ENCODE measurements around the gene SH3RF3. TPM values are rescaled to one million over a fixed set of nuclear protein-coding genes. Genes with fewer than 3 reads are reported as not detected.

SH3RF3 gene
- total RNA-seq, 2 experiments from 2014 or later = 1.9 to 2.3 TPM

GRCh38 chr2:109232909-109233308 lies 103.9 kb downstream of the SH3RF3 start:
- no peak for TF ChIP-seq CTCF (IDR thresholded peaks at IDR 0.05)
- ATAC-seq = no peak
- ChIA-PET CTCF (no interaction called here), POLR2A (interaction anchor here (0.6 kb wide), 1 partner anchor 111 kb away, joined by 3 read pairs; no protein-coding TSS in a partner anchor)
- DNase-seq = no peak
- Mint-ChIP-seq H3K27me3 (no peaks in the 10 kb centered on the region), H3K4me1 (ENCODE audit: low read depth) (peaks cover 26% of the 10 kb centered on the region), H3K4me3 (no peak overlapping the region), H3K27ac (no peak overlapping the region), H3K9me3 (no peaks in the 10 kb centered on the region), H3K36me3 (ENCODE audit: low read depth) (no peaks in the 10 kb centered on the region)
- intact Hi-C loops (cut with micrococcal nuclease) = no loop called here

- Mint-ChIP-seq H3K36me3 (ENCODE audit: low read depth) (no peaks in the 10 kb centered on the region), H3K9me3 (no peaks in the 10 kb centered on the region), H3K4me1 (ENCODE audit: low read depth) (peaks cover 30% of the 10 kb centered on the region), H3K27me3 (no peaks in the 10 kb centered on the region), H3K27ac (no peak overlapping the region), H3K4me3 (no peak overlapping the region)
- intact Hi-C loops (cut with micrococcal nuclease) = no loop called here
- ATAC-seq (no peak), DNase-seq (no peak)
- CTCF ChIA-PET = no interaction called here
- TF ChIP-seq CTCF (IDR thresholded peaks at IDR 0.05) = no peak
- POLR2A ChIA-PET = no interaction called here
Measured at GRCh38 chr2:109233643-109234042, 104.6 kb downstream of the SH3RF3 start.

GRCh38 chr2:109234355-109234754 lies 105.3 kb downstream of the SH3RF3 start:
- no peak overlapping the region for H3K4me3 Mint-ChIP-seq
- no peak for TF ChIP-seq CTCF (IDR thresholded peaks at IDR 0.05)
- DNase-seq (no peak), ATAC-seq (no peak)
- H3K27me3 Mint-ChIP-seq = no peaks in the 10 kb centered on the region
- ChIA-PET CTCF (no interaction called here), POLR2A (no interaction called here)
- no peaks in the 10 kb centered on the region for H3K9me3 Mint-ChIP-seq
- peaks cover 33% of the 10 kb centered on the region for H3K4me1 Mint-ChIP-seq (ENCODE audit: low read depth)
- H3K27ac Mint-ChIP-seq = no peak overlapping the region
- intact Hi-C loops (cut with micrococcal nuclease) = no loop called here
- no peaks in the 10 kb centered on the region for H3K36me3 Mint-ChIP-seq (ENCODE audit: low read depth)

- no peaks in the 10 kb centered on the region for H3K36me3 Mint-ChIP-seq (ENCODE audit: low read depth)
- no peak for TF ChIP-seq CTCF (IDR thresholded peaks at IDR 0.05)
- H3K4me1 Mint-ChIP-seq (ENCODE audit: low read depth) = peaks cover 26% of the 10 kb centered on the region
- POLR2A ChIA-PET = no interaction called here
- CTCF ChIA-PET = no interaction called here
- no peak for DNase-seq
- H3K4me3 Mint-ChIP-seq = no peak overlapping the region
- H3K27me3 Mint-ChIP-seq = no peaks in the 10 kb centered on the region
- H3K27ac Mint-ChIP-seq = no peak overlapping the region
- H3K9me3 Mint-ChIP-seq = no peaks in the 10 kb centered on the region
- intact Hi-C loops (cut with micrococcal nuclease) = no loop called here
- no peak for ATAC-seq
Measured at GRCh38 chr2:109236147-109236546, 107.1 kb downstream of the SH3RF3 start.

- DNase-seq = no peak
- no peaks in the 10 kb centered on the region for H3K9me3 Mint-ChIP-seq
- no peak for TF ChIP-seq CTCF (IDR thresholded peaks at IDR 0.05)
- no peak for ATAC-seq
- intact Hi-C loops (cut with micrococcal nuclease) = no loop called here
- peaks cover 19% of the 10 kb centered on the region for H3K4me1 Mint-ChIP-seq (ENCODE audit: low read depth)
- H3K4me3 Mint-ChIP-seq = no peak overlapping the region
- H3K36me3 Mint-ChIP-seq (ENCODE audit: low read depth) = no peaks in the 10 kb centered on the region
- H3K27me3 Mint-ChIP-seq = no peaks in the 10 kb centered on the region
- ChIA-PET CTCF (interaction anchor here (0.6 kb wide), 1 partner anchor 11 kb away, joined by 3 read pairs; no protein-coding TSS in a partner anchor), POLR2A (no interaction called here)
- H3K27ac Mint-ChIP-seq = no peak overlapping the region
Measured at GRCh38 chr2:109237792-109238191, 108.8 kb downstream of the SH3RF3 start.

All from activated CD8-positive, alpha-beta T cell treated with anti-CD3 and anti-CD28 coated beads for 36 hours (primary cell).